Hepatic stellate cell (primary cell): ENCODE measurements around the gene ABHD14A.

ENCODE experiments used
- DNase-seq: peaks from one replicate; pipeline ENCODE4 v3.0.0; 2011; ENCODE audit warnings: low spot score

ABHD14A gene

DNA sequence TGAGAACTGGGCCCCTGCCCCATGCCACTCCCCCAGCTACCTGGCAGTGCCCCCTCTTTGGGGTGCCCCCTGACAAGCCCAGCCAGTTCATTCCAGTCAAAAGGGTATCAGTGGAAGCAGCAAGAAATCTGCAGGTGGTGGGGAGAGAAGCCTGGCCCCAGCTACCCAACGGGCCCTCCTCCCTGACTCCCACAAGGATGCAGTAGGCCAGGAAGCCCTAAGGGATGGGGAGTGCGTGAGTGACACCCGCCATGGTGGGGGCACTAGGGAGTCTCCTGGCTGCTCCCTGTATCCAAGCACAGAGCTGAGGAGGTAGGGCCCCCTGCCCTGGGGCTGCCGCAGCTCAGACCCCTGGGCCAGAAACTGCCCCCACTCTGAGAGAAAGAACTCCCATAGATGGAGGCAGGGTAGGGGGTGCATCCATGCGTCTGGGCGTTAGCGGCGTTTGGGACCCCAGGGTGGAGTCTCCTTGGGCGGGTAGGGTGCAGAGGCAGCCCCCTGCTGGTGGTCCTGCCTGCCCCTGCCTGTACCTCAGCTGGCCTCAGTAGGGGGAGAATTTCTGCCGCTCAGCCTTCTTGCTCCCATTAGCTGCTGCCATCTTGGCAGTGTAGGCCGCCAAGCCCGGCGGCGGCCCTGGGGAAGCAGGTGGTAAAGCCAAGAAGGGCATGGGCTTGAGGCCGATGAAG is 17.2 kb upstream of the ABHD14A start:
- DNase-seq = no peak

DNA sequence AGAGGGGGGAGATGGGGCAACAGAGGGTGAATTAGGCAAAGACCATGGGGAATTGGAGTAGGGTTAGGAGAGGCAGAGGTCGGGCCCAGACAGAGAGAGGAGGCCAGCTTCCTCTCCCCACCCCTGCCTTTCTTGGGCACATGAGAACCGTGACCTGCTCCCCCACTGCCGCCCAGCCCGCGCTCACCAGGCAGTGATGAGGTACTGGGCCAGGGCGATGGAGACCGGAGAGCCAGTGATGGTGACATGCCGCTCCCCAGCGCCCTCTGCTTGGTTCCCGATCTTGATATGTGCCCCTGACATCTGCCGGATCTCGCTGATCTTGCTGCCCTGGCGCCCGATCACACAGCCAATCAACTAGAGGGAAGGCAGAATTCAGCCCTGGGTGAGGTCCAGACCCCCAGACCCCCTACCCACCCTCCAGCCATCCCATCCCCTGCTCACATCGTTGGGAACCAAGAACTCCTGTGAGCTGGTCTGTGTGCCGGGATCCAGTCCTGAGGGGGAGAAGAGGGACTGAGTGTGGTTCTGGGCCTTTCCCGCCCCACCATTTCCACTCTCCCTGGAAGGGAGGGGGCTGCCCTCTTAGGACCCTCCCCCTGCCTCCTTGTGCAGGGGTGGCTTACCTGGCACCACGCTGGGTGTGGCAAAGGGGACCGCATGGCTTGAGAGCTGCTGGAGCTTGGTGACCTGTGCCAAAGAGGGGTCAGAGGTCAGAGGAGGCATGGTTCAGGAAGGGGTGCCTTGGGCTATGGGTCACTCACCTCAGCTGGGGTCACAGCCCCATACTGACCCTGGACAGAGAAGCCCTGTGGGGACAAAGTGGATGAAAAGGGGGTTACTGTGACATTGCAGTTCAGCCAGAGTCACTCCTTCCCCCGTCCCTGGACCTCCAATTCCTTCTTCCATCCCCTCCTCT is 16.0 kb upstream of the ABHD14A start:
- DNase-seq = no peak

GRCh38 chr3:51959651-51960050 is 15.2 kb upstream of the ABHD14A start:
- no peak for DNase-seq

DNA sequence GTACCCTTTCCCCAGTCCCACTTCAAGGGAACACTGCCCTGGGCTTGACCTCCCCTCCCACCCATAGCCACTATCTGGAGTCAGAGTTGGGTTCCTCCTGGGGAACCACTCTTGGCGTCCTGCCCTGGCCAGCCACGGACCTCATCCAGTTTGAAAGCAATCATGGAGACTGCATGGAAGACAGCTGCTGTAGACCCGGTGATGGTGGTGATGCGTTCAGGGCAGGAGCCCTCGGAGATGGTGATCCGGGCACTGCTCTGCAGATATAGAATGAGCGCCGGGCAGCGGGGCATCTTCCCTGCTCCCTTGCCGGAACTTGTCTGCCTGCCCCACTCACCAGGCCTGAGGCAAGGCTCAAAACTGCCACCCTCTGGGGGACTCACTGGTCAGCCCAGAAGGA is 14.5 kb upstream of the ABHD14A start:
- no peak for DNase-seq

- DNase-seq = no peak
Measured at GRCh38 chr3:51961011-51961410, 13.9 kb upstream of the ABHD14A start.

- no peak for DNase-seq
Measured at GRCh38 chr3:51961602-51962569, 13.0 kb upstream of the ABHD14A start.

DNA sequence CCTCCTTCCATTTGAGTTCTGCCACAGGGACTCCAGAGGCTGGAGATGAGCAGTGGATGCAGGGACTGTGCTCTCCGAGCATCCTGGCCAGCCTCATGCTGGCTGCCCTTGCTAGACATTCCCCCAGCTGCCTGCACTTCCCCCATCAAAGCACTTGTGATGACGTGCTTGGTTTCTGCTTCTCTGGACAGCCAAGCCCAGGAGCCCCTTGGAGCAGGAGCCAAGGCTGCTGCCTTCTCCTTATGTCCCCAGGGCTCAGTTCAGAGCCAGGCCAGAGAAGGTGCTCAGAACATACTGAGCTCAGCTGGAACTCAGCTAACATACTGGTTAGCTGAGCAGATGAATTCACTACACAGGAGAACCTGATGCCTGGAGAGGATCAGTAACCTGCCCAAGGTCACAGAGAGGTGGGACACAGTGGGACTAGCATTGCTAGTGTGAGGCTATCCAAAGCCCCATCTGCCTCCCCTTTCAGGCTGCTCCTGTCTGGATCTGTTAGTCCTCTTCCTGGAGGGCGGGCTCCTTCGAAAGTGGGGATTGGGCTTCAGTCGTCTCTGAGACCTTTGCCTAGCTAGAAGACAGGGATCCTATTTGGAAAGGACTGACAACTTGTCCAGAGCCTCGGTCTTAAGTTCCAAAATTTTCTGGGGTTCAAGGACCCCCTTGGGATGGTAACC is 11.9 kb upstream of the ABHD14A start:
- no peak for DNase-seq

GRCh38 chr3:51963951-51964451 is 10.9 kb upstream of the ABHD14A start:
- DNase-seq = no peak

DNA sequence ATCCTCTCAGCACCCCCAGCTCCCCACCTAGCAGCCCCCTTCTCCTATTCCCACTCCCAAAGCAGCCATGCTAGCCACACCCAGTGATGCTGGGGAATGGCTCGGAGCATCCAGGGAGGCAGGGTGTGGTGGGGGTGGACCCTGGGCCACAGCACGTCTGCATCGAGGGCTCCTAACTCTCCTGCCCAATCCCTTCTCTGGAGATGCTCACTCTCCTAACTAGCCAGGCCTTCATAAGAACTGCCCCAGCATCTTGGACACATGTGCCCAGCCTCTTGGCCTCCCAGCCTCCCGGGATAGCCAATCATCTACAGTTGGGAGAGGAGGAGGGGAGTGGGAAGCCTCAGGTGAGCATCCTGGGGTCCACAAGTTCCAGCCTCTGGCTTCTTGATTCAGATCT is 10.3 kb upstream of the ABHD14A start:
- DNase-seq = no peak

- DNase-seq = no peak
Measured at GRCh38 chr3:51966016-51966415, 8.8 kb upstream of the ABHD14A start.

- no peak for DNase-seq
Measured at GRCh38 chr3:51966486-51966885, 8.4 kb upstream of the ABHD14A start.

DNA sequence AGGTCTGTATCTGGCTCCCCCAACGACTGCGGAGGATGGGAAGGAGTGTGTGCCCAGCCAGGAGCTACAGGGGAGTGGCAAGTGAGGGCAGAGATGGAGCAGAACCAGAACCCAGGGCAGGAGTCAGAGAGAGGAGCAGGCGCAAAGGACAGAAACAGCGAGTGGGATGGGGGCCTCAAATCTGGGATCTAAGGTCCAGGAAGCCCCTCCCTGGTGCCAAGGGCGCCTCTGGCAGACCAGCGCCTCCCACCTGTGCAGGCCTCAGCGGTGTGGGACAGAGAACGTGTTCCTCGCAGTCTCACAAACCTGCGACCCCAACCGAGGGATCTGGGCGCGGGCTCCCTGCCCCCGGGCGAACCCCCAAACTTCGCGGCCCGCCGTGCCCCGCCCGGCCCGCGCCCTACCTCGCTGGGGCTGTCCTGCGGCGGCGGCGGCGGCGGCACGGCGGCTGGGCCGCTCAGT is 7.9 kb upstream of the ABHD14A start:
- DNase-seq = no peak

GRCh38 chr3:51967384-51968169 is 7.3 kb upstream of the ABHD14A start, which contains the start of gene PCBP4:
TSS of gene PCBP4 (minus strand) at chr3:51967454. CDS start at chr3:51961240, 6,214 bp downstream.
- peak; percentile 72 for DNase-seq

- no peak for DNase-seq
Measured at GRCh38 chr3:51968170-51968775, 6.6 kb upstream of the ABHD14A start.

DNA sequence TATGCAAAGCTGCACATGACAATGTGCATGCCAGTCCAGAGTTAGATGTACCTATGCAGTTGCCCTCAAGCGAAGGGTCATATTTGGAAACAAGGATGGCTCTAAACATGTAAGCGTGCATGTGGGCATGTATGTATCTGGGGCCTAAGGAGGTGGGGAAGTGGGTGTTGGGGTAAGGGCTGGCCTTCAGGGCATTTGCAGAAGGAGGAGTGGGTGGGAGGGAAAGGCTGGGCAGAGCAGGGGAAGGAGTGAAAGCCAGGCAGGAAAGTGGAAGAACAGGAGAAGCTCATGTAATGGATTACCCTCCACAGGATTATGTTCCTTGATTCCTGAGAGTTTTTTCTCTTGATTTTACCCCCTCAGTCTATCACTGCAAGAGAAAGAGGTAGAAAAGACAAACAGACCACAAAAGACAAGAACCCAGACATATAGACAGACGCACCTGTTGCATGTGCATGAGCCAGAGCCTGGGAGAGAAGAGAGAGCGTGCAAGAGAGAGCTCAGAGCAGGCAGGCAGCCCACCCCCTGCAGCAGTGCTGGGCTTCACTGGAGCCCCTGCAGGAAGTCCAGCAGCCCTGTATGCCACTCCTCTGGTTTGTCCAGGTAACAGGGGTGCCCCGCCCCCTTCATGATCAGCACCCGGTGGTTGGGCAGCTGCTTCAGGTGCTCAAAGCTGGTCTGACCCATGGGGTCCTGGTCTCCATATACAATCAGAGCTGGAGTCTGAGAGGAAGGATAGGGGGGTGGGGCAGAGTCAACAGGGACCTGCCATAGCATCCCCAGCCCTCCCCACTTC is 5.8 kb upstream of the ABHD14A start:
- no peak for DNase-seq

DNA sequence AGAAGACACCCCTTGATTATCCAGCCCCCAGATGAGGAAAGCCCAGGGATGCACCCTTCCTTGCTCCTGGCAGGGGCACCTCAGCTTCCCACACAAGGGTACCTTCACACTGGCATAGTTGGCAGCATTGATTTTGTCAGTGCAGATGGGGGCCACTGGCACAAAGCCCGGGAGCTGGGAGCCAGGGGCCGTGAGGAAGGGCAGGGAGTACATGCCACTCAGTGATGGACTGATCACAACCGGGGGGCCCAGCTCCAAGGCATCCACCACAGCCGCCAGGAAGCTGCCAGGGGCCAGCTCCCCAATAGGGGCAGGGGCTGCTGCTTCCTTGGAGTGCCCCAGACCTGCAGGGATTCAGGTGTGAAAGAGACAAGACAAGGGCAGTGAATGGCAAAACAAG is 5.0 kb upstream of the ABHD14A start:
- DNase-seq = no peak

DNA sequence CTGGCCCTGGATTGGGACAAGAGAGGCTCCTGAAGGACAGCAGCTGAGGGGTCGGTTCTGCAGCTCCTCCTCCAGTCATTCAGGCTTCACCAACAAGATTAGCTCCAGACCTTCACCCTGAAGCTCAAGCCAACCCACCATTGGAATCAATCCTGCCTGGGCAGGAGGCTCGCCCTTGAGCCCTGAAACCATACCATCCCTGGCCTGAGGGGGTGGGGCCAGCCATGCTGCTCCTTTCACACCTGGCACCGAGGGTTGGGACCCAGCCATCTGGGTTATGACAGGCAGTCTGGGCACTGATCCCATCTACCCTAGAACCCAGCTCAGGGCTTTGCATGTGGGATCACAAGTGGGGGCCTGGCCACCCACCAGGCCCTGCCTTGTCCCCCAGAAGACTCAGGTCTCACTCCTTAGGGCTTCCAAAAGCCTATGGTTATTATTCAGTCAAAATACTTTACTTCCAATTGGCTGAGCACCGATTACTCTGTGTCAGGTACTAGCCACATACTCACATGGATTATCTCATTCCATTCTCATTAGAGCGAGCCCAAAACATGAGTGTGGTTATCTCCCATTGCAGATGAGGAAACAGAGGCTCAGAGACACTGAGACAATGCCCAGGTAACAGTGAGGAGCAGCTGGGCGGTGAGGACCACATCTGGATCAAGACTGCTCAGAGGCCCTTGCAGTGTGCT is 4.1 kb upstream of the ABHD14A start:
- no peak for DNase-seq

GRCh38 chr3:51971350-51971749 is 3.5 kb upstream of the ABHD14A start:
- DNase-seq = no peak
